ENCODE data around the gene DIPK1C.
A peak's percentile ranks its signal among the peaks of the same experiment; 100 is the strongest.

The DIPK1C gene

DNA sequence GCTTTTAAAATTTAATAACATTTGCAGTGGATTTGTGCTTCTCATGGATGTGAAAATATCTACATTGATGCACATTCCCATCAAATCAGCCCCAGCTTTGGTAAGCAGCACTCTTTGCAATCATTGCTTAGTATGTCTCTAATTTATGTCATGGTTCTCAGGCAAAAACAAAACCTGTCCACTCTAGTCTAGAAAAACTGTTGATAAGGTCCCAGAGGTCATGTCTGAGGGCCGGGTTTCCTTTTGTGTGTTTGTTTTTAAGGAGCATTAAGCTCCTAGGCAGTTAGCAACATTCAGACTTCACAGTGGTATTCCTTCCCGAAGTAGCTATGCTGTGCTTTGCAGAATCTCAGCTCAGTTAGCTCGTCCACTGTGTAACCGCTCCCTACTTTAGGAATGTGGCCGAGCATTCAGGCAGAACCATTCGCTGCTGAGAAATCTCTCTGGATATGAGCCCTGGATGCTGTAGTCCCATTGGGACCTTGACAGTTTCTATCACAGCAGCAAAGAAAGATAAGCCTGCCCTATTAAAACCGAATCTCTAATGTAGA, 4.0 kb downstream of the DIPK1C start:
- H3K27ac ChIP-seq: no peak overlapping the region
- peaks cover 0 to 45% of the 10 kb centered on the region in 2 donors for H3K27me3 ChIP-seq
- no peak overlapping the region for H3K4me3 ChIP-seq
- no peaks in the 10 kb centered on the region for H3K9me3 ChIP-seq
- no peaks in the 10 kb centered on the region for H3K36me3 ChIP-seq
- intact Hi-C loops (cut with DNase I; ENCODE audit: low total_unique reads): no loop called here
- TF ChIP-seq, protein P1, sequence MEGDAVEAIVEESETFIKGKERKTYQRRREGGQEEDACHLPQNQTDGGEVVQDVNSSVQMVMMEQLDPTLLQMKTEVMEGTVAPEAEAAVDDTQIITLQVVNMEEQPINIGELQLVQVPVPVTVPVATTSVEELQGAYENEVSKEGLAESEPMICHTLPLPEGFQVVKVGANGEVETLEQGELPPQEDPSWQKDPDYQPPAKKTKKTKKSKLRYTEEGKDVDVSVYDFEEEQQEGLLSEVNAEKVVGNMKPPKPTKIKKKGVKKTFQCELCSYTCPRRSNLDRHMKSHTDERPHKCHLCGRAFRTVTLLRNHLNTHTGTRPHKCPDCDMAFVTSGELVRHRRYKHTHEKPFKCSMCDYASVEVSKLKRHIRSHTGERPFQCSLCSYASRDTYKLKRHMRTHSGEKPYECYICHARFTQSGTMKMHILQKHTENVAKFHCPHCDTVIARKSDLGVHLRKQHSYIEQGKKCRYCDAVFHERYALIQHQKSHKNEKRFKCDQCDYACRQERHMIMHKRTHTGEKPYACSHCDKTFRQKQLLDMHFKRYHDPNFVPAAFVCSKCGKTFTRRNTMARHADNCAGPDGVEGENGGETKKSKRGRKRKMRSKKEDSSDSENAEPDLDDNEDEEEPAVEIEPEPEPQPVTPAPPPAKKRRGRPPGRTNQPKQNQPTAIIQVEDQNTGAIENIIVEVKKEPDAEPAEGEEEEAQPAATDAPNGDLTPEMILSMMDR (IDR thresholded peaks at IDR 0.05): no peak
- no peak for DNase-seq
- H3K4me1 ChIP-seq: peaks cover 0 to 18% (median 13%) of the 10 kb centered on the region in 4 donors

DNA sequence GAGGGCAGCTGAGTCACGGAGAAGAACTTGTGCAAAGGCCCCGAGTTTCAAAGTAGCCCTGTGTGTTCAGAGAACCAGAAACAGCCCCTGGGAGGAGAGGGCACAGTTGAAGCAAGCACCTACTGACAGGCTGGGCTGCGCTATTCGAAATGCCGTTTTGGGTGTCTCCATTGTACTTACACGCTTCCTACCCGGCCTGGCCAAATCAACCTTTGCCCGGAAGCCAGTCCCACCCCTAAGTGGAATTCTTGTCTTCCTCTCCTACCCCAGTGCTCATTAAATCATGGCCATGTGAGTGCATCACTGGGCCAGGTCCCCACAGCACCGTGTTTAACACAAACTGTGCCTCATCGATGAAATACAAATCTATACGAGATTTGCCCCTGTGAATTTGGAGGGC, 6.0 kb downstream of the DIPK1C start:
- Histone ChIP-seq H3K27ac (no peak overlapping the region), H3K4me3 (no peak overlapping the region), H3K9me3 (no peaks in the 10 kb centered on the region), H3K27me3 (peaks cover 0 to 33% of the 10 kb centered on the region in 2 donors), H3K36me3 (no peaks in the 10 kb centered on the region), H3K4me1 (peaks cover 0 to 3% (median 2%) of the 10 kb centered on the region in 4 donors)
- intact Hi-C loops (cut with DNase I; ENCODE audit: low total_unique reads): no loop called here
- TF ChIP-seq, protein P1 (IDR thresholded peaks at IDR 0.05): no peak
- peak in 1 of 2 donors; percentile 29 for DNase-seq

DNA sequence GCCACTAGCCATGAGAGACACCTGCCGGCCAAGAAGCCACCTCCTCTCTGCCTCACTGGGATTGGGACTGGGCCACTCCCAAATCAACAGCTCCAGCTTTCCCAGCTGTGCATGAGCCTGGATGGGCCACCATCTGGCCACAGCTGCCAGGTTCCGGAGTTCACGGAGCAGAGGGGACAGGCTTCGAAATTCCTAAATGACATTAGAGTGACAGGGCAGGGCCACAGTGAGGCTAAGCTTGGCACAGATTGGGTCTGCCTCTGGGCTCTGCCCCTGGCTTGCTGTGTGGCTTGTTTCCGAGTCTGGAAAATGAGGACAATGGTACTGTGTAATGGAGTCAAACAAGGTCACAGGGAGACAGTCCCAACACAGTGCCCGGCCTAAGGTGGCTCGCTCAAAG, 6.5 kb downstream of the DIPK1C start:
- peak in 1 of 2 donors; percentile 50 for DNase-seq
- Histone ChIP-seq H3K4me3 (no peak overlapping the region), H3K4me1 (no peaks in the 10 kb centered on the region)

DNA sequence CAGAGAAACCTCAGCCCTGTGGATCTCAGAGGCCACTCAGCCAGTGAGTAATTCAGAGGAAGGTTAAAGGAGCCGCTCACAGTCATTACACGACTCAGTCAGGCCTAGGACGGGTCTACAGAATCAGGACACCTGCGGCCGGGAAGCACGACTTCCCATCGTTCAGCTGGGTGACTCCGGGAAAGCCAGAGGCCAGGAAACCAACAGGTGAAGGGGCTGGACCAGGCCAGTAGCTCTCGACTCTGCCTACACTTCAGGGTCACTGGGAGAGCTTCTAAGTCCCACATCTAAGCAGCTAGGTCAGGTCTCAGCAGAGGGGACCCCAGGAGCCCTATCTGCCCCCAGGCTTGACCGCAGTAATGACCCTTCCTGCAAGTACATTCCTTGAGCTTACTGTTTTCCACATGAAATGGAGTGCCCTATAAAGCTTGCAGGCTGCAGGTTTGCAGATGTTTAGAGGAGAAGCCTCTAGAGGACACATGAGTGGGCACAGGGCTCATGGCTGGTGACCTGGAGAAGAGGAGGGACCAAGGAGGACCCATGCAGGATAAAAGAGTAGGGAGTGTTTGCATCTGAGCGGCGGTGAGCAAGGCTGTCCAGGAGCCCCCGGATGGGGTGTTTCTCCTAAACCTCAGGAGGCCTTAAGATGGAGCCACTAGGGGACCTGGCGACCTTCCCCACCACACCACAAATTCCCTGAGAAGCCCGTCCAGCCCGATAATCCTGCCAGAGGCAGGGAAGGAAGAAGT, 9.5 kb downstream of the DIPK1C start:
- no peaks in the 10 kb centered on the region for H3K4me1 ChIP-seq
- peaks cover 0 to 21% of the 10 kb centered on the region in 2 donors for H3K27me3 ChIP-seq
- intact Hi-C loops (cut with DNase I; ENCODE audit: low total_unique reads): no loop called here
- H3K27ac ChIP-seq: no peak overlapping the region
- no peak overlapping the region for H3K4me3 ChIP-seq
- H3K9me3 ChIP-seq: no peaks in the 10 kb centered on the region
- TF ChIP-seq, protein P1 (IDR thresholded peaks at IDR 0.05): no peak
- peak in 1 of 2 donors; percentile 38 for DNase-seq
- H3K36me3 ChIP-seq: no peaks in the 10 kb centered on the region

More for the DNA sequence above, 6.5 kb downstream of the DIPK1C start:
- H3K36me3 ChIP-seq: no peaks in the 10 kb centered on the region
- no peak overlapping the region for H3K27ac ChIP-seq
- no peaks in the 10 kb centered on the region for H3K9me3 ChIP-seq
- intact Hi-C loops (cut with DNase I; ENCODE audit: low total_unique reads): no loop called here
- H3K27me3 ChIP-seq: peaks cover 0 to 30% of the 10 kb centered on the region in 2 donors
- TF ChIP-seq, protein P1 (IDR thresholded peaks at IDR 0.05): no peak

DNA sequence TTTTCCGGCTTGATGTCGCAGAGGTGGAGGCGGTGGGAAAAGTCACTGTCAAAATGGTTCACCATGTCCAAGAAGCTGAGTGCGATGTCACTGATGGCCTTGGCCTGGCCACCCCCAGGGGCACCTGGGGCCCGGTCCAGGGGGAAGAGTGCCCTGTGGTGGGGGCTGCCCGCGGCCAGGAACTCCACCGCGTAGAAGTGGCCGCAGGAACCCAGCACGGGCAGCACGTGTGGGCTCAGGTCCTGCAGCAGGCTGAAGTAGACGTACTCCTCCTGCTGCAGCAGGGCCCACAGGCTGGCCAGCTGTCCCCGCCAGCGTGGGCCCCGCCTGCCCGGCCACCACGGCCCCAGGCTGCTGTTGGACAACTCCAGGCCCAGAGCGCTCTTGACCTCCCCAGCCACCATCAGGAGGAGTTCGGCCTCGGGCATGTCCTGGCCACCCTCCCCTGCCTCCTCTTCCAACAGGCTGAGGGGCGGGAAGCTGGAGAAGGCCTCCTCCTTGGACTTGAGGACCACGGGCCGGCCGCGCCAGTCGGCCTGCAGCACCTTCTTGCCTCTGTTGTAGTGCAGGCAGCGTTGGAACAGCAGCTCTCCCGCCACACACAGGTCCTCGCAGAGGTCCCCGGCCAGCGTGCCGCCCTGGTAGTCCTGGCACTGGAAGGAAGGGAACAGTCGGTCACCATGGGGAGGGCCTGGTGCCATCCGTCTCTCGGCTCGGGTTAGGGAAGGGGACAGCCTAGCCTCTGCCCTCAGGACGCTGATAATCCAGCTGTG, 10.3 kb downstream of the DIPK1C start:
- intact Hi-C loops (cut with DNase I; ENCODE audit: low total_unique reads): no loop called here
- Histone ChIP-seq H3K27ac (no peak overlapping the region), H3K36me3 (no peaks in the 10 kb centered on the region), H3K27me3 (peaks cover 0 to 21% of the 10 kb centered on the region in 2 donors), H3K9me3 (no peaks in the 10 kb centered on the region), H3K4me1 (no peaks in the 10 kb centered on the region), H3K4me3 (no peak overlapping the region)
- TF ChIP-seq, protein P1 (IDR thresholded peaks at IDR 0.05): no peak
- DNase-seq: peak in 1 of 2 donors; percentile 60

Measured in tibial artery (tissue), 4 donors.